CD8-positive, alpha-beta memory T cell (primary cell): Measurements from ENCODE around the gene ASF1B. TPM values are rescaled to one million over a fixed set of nuclear protein-coding genes. Genes with fewer than 3 reads are reported as not detected.

ENCODE experiments used
- CTCF ChIA-PET: fragments of 350-600 bp; sonication (Branson Sonifier 250); formaldehyde crosslinking; loops from one replicate; lab custom pipeline; 2021; ENCODE audit warnings: antibody characterized with exemption; lab: Charles Lee
- POLR2A ChIA-PET: fragments of 350-600 bp; sonication (Branson Sonifier 250); formaldehyde crosslinking; loops from one replicate; lab custom pipeline; 2021; ENCODE audit warnings: antibody characterized with exemption; lab: Charles Lee
- DNase-seq, 5 donors: peaks; one replicate each; pipeline versions ENCODE4 v3.0.0 to v3.0.0-alpha.2; 2020 to 2022; ENCODE audit warnings: mixed read lengths in 1 of 5
- H3K27ac ChIP-seq: one replicate; pipeline ENCODE4 v1.7.0; 2013; ENCODE audit warnings: low read depth, mild to moderate bottlenecking, low read length, moderate library complexity
- H3K27me3 ChIP-seq: 2 replicates; pipeline ENCODE4 v1.7.0; 2013; ENCODE audit warnings: low read length, mild to moderate bottlenecking; ENCODE audit not compliant: insufficient read depth, poor library complexity, severe bottlenecking
- H3K36me3 ChIP-seq: 2 replicates; pipeline ENCODE4 v1.7.0; 2013; ENCODE audit warnings: mild to moderate bottlenecking, low read length, moderate library complexity; ENCODE audit not compliant: insufficient read depth
- H3K4me1 ChIP-seq: 2 replicates; pipeline ENCODE4 v1.7.0; 2013; ENCODE audit warnings: mild to moderate bottlenecking, low read length, moderate library complexity; ENCODE audit not compliant: insufficient read depth
- H3K4me3 ChIP-seq: 2 replicates; pipeline ENCODE4 v1.7.0; 2013; ENCODE audit warnings: mild to moderate bottlenecking, low read length
- H3K9me3 ChIP-seq: 2 replicates; pipeline ENCODE4 v1.7.0; 2013; ENCODE audit warnings: mild to moderate bottlenecking, low read length
- H3K27ac Mint-ChIP-seq, 8 donors: one replicate each; pipeline ENCODE4 v1.8.0; 2020 to 2021; ENCODE audit warnings: mixed read lengths in 8 of 8, mild to moderate bottlenecking in 6 of 8, inconsistent platforms in 3 of 8, moderate library complexity in 3 of 8
- H3K27me3 Mint-ChIP-seq, 2 donors: one replicate each; pipeline ENCODE4 v1.8.0; 2020 to 2021; ENCODE audit warnings: mixed read lengths in 2 of 2, mild to moderate bottlenecking in 1 of 2, moderate library complexity in 1 of 2
- H3K36me3 Mint-ChIP-seq, 3 donors: one replicate each; pipeline ENCODE4 v1.8.0; 2020 to 2021; ENCODE audit warnings: mixed read lengths in 3 of 3, inconsistent platforms in 1 of 3, mild to moderate bottlenecking in 1 of 3
- H3K4me1 Mint-ChIP-seq, 3 donors: one replicate each; pipeline ENCODE4 v1.8.0; 2020 to 2021; ENCODE audit warnings: mixed read lengths in 3 of 3, inconsistent platforms in 1 of 3, mild to moderate bottlenecking in 1 of 3
- H3K4me3 Mint-ChIP-seq, 7 donors: one replicate each; pipeline ENCODE4 v1.8.0; 2020 to 2021; ENCODE audit warnings: mixed read lengths in 7 of 7, mild to moderate bottlenecking in 6 of 7, moderate library complexity in 4 of 7, inconsistent platforms in 2 of 7
- H3K9me3 Mint-ChIP-seq, 5 donors: one replicate each; pipeline ENCODE4 v1.8.0; 2020 to 2022; ENCODE audit warnings: mixed read lengths in 5 of 5, mild to moderate bottlenecking in 3 of 5, moderate library complexity in 2 of 5, inconsistent platforms in 1 of 5
- polyA plus RNA-seq: library from polyadenylated mRNA; unstranded; fragments of 300-500 nt; fragmentation: Illumina TruSeq; gene quantifications from one replicate; pipeline ENCODE4 v1.2.3, GENCODE V29; 2021
- total RNA-seq, 2 experiments: library from RNA; stranded (reverse); gene quantifications; one replicate each; pipeline ENCODE4 v1.2.3, GENCODE V29; 2021

ASF1B gene
- total and polyA plus RNA-seq, 3 experiments from 2014 or later = 4.5 to 76.2 (median 75.0) TPM

DNA sequence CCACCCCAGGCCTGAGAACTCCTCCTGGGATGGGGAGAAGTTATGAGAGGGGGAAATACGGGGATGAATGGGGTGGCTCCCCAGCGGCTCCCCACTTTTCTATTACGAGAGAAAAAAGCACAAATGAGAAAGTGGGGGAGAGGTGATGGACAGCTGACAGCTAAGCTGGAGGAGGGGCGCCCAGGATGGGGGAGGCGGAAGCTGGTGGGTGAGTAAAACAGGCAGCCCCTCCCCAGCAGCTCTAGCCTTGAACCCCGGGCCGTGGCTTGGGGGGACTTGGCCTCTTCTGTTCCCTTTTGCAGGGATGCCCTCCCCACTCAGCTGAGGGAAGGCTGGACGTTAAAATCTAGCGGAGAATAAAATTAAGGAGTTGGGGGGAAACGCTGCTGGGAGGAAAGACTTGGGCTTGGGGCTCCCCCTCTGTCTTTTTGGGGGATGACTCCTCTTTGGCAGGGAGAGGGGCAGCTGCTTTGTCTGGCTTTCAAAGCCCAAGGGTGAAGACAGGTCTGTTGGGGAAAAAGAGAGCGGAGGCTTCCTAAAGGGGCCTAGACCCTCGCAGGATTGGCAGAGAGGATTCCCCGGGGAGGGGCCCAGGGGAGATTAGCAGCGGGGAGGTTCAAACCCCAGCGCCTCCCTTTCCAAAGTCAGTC, 44.5 kb downstream of the ASF1B start:
- no peaks in the 10 kb centered on the region for H3K36me3 ChIP-seq
- no peaks in the 10 kb centered on the region for H3K9me3 ChIP-seq
- H3K9me3 Mint-ChIP-seq = peaks cover 0 to 7% (median 0%) of the 10 kb centered on the region in 5 donors
- peak overlapping the region; percentile 94 to 99 (median 98) for H3K27ac Mint-ChIP-seq
- POLR2A ChIA-PET = interaction anchor here (0.5 to 0.8 kb wide), 2 partner anchors 11 to 21 kb away, joined by 5 to 17 read pairs; no protein-coding TSS in a partner anchor
- H3K4me3 Mint-ChIP-seq = peak overlapping the region; percentile 88 to 100 (median 99)
- peak overlapping the region; percentile 59 for H3K27ac ChIP-seq
- H3K27me3 Mint-ChIP-seq = peaks cover 0 to 4% of the 10 kb centered on the region in 2 donors
- peaks cover 14% of the 10 kb centered on the region for H3K4me1 ChIP-seq
- no peaks in the 10 kb centered on the region for H3K27me3 ChIP-seq
- peaks cover 0 to 26% (median 8%) of the 10 kb centered on the region in 3 donors for H3K36me3 Mint-ChIP-seq
- CTCF ChIA-PET = interaction anchor here (0.9 to 1.4 kb wide), 3 partner anchors 22 to 212 kb away, joined by 3 to 7 read pairs (median 3); partner anchors contain the start of gene ASF1B
- peaks cover 10 to 24% (median 13%) of the 10 kb centered on the region in 3 donors for H3K4me1 Mint-ChIP-seq
- DNase-seq = peak in 1 of 5 donors; percentile 9
- H3K4me3 ChIP-seq = peak overlapping the region; percentile 89

DNA sequence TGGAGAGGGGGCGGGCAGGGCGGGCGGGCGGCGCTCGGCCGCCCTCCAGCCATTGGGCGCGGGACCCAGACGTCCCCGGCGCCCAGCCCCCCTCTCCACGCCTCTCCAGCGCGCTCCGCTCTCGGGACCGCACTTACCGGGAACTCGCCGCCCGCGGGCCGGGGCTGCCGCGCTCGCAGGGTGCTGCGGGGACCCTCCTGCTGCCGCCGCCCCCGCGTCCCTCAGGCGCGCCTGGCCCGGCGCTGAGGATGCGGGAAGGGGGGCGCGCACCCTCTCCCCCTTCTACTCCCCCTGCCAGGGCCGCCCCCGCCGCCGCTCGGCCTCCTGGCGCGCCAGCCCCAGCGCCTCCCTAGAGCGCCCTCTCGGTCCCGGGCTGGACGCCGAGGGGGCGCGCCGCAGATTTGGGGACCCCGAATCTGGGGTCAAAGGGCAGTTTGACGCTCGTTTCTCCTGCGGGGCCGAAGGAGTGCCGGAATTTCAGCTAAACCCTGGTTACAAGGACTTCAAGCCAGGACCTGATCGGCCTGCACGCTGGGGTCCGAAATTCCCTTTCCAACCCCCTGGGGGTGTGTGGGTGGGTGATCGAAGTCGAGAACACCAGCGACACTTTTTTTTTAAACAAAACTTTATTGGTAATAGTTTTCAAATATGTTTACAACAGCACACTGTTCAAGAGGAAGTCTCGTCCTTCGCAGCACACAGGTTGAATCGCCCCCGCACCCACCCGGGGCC, 45.1 kb downstream of the ASF1B start:
- H3K36me3 ChIP-seq = no peaks in the 10 kb centered on the region
- peaks cover 10 to 24% (median 13%) of the 10 kb centered on the region in 3 donors for H3K4me1 Mint-ChIP-seq
- H3K4me3 ChIP-seq = peak overlapping the region; percentile 89
- H3K27ac Mint-ChIP-seq = peak overlapping the region; percentile 94 to 99 (median 98)
- peaks cover 14% of the 10 kb centered on the region for H3K4me1 ChIP-seq
- ChIA-PET CTCF (interaction anchor here (0.9 to 1.4 kb wide), 3 partner anchors 23 to 212 kb away, joined by 3 to 7 read pairs (median 3); partner anchors contain the start of gene ASF1B), POLR2A (no interaction called here)
- no peaks in the 10 kb centered on the region for H3K9me3 ChIP-seq
- peak overlapping the region; percentile 88 to 100 (median 99) for H3K4me3 Mint-ChIP-seq
- peaks cover 0 to 4% of the 10 kb centered on the region in 2 donors for H3K27me3 Mint-ChIP-seq
- H3K27me3 ChIP-seq = no peaks in the 10 kb centered on the region
- H3K9me3 Mint-ChIP-seq = peaks cover 0 to 7% (median 0%) of the 10 kb centered on the region in 5 donors
- H3K36me3 Mint-ChIP-seq = peaks cover 0 to 21% (median 5%) of the 10 kb centered on the region in 3 donors
- H3K27ac ChIP-seq = peak overlapping the region; percentile 59
- peak in 4 of 5 donors; percentile 41 to 87 (median 80) for DNase-seq

DNA sequence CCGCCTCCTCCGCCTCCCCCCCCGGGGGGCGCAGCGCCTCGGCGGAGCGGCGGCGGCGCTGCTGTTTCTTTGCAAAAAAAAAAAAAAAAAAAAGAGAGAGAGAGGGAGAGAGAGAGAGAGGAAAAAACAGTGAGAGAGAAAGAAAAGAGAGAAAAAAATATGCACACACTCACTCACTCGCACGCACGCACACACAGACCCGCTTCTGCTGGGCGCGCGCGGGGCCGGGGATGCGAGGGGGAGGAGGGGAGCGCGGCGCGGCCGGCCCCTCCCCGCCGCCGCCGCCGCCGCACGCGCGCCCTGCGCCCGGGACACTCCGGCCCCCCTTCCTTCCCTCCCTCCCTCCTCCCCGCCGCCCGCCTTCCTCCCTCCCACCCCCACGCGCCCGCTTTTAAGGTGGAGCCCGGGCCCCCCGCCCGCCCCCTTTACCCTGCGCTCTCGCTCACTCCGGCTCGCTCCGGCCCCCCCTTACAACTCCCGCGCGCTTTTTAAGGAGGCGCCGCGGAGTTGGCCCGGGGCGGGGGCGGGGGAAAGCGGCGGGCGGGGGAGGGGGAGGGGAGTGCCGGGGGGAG, 45.8 kb downstream of the ASF1B start, which contains the start of gene SAMD1:
TSS of gene SAMD1 (minus strand) at position 243 of the 572 bp plus-strand sequence.
- H3K9me3 ChIP-seq = no peaks in the 10 kb centered on the region
- H3K36me3 Mint-ChIP-seq = peaks cover 0 to 21% (median 5%) of the 10 kb centered on the region in 3 donors
- H3K9me3 Mint-ChIP-seq = peaks cover 0 to 7% (median 0%) of the 10 kb centered on the region in 5 donors
- ChIA-PET POLR2A (no interaction called here), CTCF (interaction anchor here (1.0 kb wide), 1 partner anchor 183 kb away, joined by 3 read pairs; no protein-coding TSS in a partner anchor)
- H3K27me3 Mint-ChIP-seq = peaks cover 0 to 4% of the 10 kb centered on the region in 2 donors
- peak within 1 kb of the TSS; percentile 94 to 99 (median 98) for H3K27ac Mint-ChIP-seq
- H3K27ac ChIP-seq = peak within 1 kb of the TSS; percentile 59
- peaks cover 10 to 24% (median 13%) of the 10 kb centered on the region in 3 donors for H3K4me1 Mint-ChIP-seq
- peaks cover 14% of the 10 kb centered on the region for H3K4me1 ChIP-seq
- H3K27me3 ChIP-seq = no peaks in the 10 kb centered on the region
- peak; percentile 78 to 93 (median 79) for DNase-seq
- peak within 1 kb of the TSS; percentile 89 for H3K4me3 ChIP-seq
- H3K36me3 ChIP-seq = no peaks in the 10 kb centered on the region
- H3K4me3 Mint-ChIP-seq = peak within 1 kb of the TSS; percentile 88 to 100 (median 99)

DNA sequence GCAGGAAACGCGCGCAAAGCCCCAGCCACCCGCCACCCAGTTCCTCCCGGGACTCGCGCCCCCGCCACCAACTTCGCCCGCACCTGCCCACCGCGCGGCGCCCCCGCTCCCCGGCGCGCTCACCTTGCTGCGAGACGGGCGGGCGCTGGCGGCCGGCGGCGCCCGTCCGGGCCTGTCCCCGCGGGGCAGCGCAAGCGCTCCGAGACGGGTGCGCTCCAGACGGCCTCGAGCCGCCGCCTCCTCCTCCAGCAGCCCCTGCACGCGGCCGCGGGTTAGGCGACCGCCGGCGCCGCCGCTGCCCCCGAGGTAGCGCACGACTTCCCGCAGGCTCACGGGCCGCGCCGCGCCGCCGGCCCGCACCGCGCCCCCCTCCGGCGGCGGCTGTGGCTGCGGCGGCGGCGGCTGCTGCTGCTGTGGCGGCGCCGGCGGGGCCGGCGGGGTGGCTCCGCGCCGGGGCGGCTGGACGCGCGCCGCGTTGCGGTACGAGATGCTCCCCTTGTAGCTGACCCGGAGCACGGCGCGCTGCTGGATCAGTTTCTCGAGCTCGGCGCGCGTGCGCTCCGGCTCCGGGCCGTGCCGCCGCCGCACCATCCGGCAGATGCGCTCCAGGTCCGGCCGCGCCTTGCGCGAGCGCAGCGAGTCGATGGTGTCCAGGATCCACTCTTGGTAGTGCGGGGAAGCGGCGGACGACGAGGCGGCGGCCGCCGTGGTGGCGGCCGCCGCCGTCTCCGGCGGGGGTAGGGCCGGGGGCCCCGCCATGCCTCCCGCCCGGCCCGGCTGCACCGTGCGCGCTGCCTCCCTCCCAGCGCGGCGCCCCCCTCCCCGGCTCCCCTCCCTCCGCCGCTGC, 46.5 kb downstream of the ASF1B start:
- H3K27me3 ChIP-seq = no peaks in the 10 kb centered on the region
- POLR2A ChIA-PET = interaction anchor here (0.7 to 1.2 kb wide), 2 partner anchors 47 to 244 kb away, joined by 3 to 4 read pairs; no protein-coding TSS in a partner anchor
- Mint-ChIP-seq H3K4me1 (peaks cover 10 to 24% (median 13%) of the 10 kb centered on the region in 3 donors), H3K27ac (peak overlapping the region in 7 of 8 donors; percentile 73 to 88 (median 78)), H3K36me3 (peaks cover 0 to 21% (median 5%) of the 10 kb centered on the region in 3 donors), H3K27me3 (peaks cover 0 to 4% of the 10 kb centered on the region in 2 donors), H3K9me3 (peaks cover 0 to 7% (median 0%) of the 10 kb centered on the region in 5 donors), H3K4me3 (peak overlapping the region; percentile 84 to 94 (median 86))
- peaks cover 14% of the 10 kb centered on the region for H3K4me1 ChIP-seq
- H3K36me3 ChIP-seq = no peaks in the 10 kb centered on the region
- DNase-seq = peak; percentile 31 to 64 (median 44)
- H3K4me3 ChIP-seq = no peak overlapping the region
- CTCF ChIA-PET = interaction anchor here (1.0 to 1.1 kb wide), 2 partner anchors 47 to 183 kb away, joined by 3 to 8 read pairs; partner anchors contain the start of gene ASF1B
- H3K27ac ChIP-seq = no peak overlapping the region
- H3K9me3 ChIP-seq = no peaks in the 10 kb centered on the region

DNA sequence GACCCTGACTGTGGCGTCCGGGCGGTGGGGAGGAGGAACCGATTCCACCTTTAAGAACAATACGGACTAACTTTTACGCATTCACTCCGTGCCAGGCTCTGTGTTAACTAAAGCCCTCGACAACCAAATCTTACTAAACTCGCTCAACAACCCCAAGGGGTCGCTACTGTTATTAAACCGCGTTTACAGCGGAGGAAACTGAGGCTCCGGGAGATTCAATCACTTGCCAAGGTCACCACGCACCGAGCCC, 47.1 kb downstream of the ASF1B start:
- ChIA-PET CTCF (interaction anchor here (0.8 to 1.1 kb wide), 2 partner anchors 16 to 48 kb away, joined by 3 to 8 read pairs; partner anchors contain the start of gene ASF1B), POLR2A (interaction anchor here (0.6 to 1.2 kb wide), 2 partner anchors 48 to 321 kb away, joined by 4 to 8 read pairs; no protein-coding TSS in a partner anchor)
- Histone ChIP-seq H3K27me3 (no peaks in the 10 kb centered on the region), H3K27ac (no peak overlapping the region), H3K4me3 (no peak overlapping the region), H3K36me3 (no peaks in the 10 kb centered on the region), H3K4me1 (peaks cover 14% of the 10 kb centered on the region), H3K9me3 (no peaks in the 10 kb centered on the region)
- H3K4me1 Mint-ChIP-seq = peaks cover 10 to 24% (median 12%) of the 10 kb centered on the region in 3 donors
- H3K4me3 Mint-ChIP-seq = peak overlapping the region; percentile 75 to 94 (median 86)
- no peak for DNase-seq
- H3K36me3 Mint-ChIP-seq = peaks cover 0 to 21% (median 5%) of the 10 kb centered on the region in 3 donors
- H3K27ac Mint-ChIP-seq = peak overlapping the region; percentile 0 to 88 (median 76)
- H3K9me3 Mint-ChIP-seq = peaks cover 0 to 7% (median 0%) of the 10 kb centered on the region in 5 donors
- peaks cover 0 to 4% of the 10 kb centered on the region in 2 donors for H3K27me3 Mint-ChIP-seq

DNA sequence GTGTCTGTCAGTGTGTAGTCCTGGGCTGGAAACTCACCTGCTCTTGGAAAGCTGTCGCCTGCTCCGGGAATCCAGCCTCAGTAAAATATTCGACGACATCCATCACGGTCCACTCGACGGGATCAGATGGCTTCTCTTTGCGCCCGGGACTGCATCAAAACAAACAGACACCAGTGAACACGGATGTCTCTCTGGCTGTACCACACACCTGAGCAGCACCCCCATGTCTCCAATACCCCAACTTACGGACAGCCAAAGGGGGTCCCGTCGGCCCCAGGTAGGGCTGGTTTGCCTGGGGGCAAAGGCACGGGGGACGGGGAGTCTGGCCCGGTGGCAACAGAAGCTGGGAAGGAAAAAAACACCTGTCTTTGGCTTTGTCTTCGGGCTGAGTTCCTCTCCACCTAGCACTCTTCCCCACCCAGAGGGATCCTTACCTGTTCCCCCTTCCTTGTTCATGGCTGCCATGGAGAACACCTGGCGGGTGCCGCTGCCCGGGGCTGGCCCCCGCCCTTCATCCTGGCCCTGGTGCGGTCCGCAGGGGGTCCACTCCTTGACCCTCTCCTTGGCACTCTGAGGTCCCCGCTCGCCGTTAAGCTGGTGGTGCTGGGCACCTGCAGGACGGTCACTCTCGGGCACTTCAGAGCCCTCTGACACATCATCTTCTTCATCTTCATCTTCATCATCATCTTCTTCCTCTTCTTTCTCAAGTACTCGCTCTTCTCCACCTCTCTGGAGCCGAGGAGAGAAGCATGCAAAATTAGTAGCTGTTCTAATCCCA, 47.6 kb downstream of the ASF1B start:
- CTCF ChIA-PET = interaction anchor here (0.8 to 2.0 kb wide), 3 partner anchors 16 to 48 kb away, joined by 3 to 10 read pairs (median 8); partner anchors contain the start of gene ASF1B
- H3K4me3 ChIP-seq = no peak overlapping the region
- peak overlapping the region; percentile 0 to 85 (median 74) for H3K27ac Mint-ChIP-seq

More for the DNA sequence above, 47.6 kb downstream of the ASF1B start:
- DNase-seq = no peak
- Histone ChIP-seq H3K27ac (no peak overlapping the region), H3K9me3 (no peaks in the 10 kb centered on the region), H3K27me3 (no peaks in the 10 kb centered on the region), H3K36me3 (no peaks in the 10 kb centered on the region), H3K4me1 (peaks cover 14% of the 10 kb centered on the region)
- H3K4me3 Mint-ChIP-seq = peak overlapping the region; percentile 75 to 94 (median 86)
- H3K9me3 Mint-ChIP-seq = peaks cover 0 to 7% (median 0%) of the 10 kb centered on the region in 5 donors
- peaks cover 10 to 24% (median 12%) of the 10 kb centered on the region in 3 donors for H3K4me1 Mint-ChIP-seq
- peaks cover 0 to 4% of the 10 kb centered on the region in 2 donors for H3K27me3 Mint-ChIP-seq
- POLR2A ChIA-PET = interaction anchor here (0.6 to 1.2 kb wide), 2 partner anchors 48 to 321 kb away, joined by 4 to 8 read pairs; no protein-coding TSS in a partner anchor
- H3K36me3 Mint-ChIP-seq = peaks cover 0 to 21% (median 5%) of the 10 kb centered on the region in 3 donors
